Endothelial cell of umbilical vein (primary cell): ENCODE results near the gene RAB1B.

Experiments used
- EZH2 ChIP-seq: IDR thresholded peaks from 2 replicates; pipeline ENCODE4 v1.6.1; 2012; ENCODE audit warnings: borderline replicate concordance, low read depth, mild to moderate bottlenecking, moderate library complexity, low read length, inconsistent platforms; ENCODE audit not compliant: severe bottlenecking
- FOS ChIP-seq: IDR thresholded peaks from 2 replicates; pipeline ENCODE4 v1.6.1; 2011; ENCODE audit warnings: mild to moderate bottlenecking, low read length, moderate library complexity, borderline replicate concordance; ENCODE audit not compliant: insufficient read depth
- GATA2 ChIP-seq: IDR thresholded peaks from 2 replicates; pipeline ENCODE4 v1.7.0; 2011; ENCODE audit warnings: low read depth, mild to moderate bottlenecking, moderate library complexity, mixed read lengths, low read length; ENCODE audit not compliant: insufficient read length, insufficient read depth
- POLR2A ChIP-seq: IDR thresholded peaks from 2 replicates; pipeline ENCODE4 v1.6.1; 2012; ENCODE audit warnings: low read depth, mild to moderate bottlenecking, control low read depth, low read length
- POLR2AphosphoS5 ChIP-seq: IDR thresholded peaks from 2 replicates; pipeline ENCODE4 v1.6.1; 2012; ENCODE audit warnings: low read depth, mild to moderate bottlenecking, control low read depth, low read length, moderate library complexity; ENCODE audit not compliant: insufficient read depth
- TF ChIP-seq, protein P1 (sequence below), 2 donors: IDR thresholded peaks; 1 replicate in 1 of 2; 2 replicates in 1 of 2; pipeline ENCODE4 v1.5.1; 2011; ENCODE audit warnings: low read length in 2 of 2, mild to moderate bottlenecking in 2 of 2, moderate library complexity in 2 of 2, control low read depth in 1 of 2, inconsistent platforms in 1 of 2, low read depth in 1 of 2; ENCODE audit not compliant: insufficient read depth in 1 of 2; ENCODE audit errors: extremely low read depth in 1 of 2
- TF ChIP-seq, protein P2 (sequence below): IDR thresholded peaks from 2 replicates; pipeline ENCODE4 v1.6.1; 2011; ENCODE audit not compliant: insufficient read depth, insufficient read length

DNA sequence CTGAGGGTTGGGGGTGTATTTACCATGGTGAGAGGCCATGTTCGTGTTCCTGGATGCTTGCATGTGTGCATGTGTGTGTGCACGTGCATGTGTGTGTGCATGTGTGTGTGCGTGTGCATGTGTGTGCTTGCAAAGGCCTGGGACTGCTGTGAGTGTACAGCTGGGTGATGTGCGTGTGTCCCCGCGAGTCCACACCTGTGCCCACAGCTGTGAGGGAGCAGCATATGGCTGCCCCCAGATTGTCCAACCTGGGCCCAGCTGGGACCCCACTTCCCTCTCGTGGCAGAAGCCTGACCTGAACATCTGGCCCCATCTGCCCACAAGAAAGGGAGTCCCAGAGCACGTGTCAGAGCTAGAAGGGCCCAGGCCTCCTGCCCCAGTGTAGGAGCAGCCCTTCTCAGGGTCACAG, 56.8 kb downstream of the RAB1B start:
- TF ChIP-seq POLR2AphosphoS5, result no peak
- TF ChIP-seq POLR2A, result no peak
- TF ChIP-seq, protein P1, sequence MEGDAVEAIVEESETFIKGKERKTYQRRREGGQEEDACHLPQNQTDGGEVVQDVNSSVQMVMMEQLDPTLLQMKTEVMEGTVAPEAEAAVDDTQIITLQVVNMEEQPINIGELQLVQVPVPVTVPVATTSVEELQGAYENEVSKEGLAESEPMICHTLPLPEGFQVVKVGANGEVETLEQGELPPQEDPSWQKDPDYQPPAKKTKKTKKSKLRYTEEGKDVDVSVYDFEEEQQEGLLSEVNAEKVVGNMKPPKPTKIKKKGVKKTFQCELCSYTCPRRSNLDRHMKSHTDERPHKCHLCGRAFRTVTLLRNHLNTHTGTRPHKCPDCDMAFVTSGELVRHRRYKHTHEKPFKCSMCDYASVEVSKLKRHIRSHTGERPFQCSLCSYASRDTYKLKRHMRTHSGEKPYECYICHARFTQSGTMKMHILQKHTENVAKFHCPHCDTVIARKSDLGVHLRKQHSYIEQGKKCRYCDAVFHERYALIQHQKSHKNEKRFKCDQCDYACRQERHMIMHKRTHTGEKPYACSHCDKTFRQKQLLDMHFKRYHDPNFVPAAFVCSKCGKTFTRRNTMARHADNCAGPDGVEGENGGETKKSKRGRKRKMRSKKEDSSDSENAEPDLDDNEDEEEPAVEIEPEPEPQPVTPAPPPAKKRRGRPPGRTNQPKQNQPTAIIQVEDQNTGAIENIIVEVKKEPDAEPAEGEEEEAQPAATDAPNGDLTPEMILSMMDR (IDR thresholded peaks at IDR 0.05; ENCODE audit: extremely low read depth in 1 of 2, insufficient read depth in 1 of 2, low read depth in 1 of 2, low read length in 2 of 2), result no peak
- TF ChIP-seq, protein P2, sequence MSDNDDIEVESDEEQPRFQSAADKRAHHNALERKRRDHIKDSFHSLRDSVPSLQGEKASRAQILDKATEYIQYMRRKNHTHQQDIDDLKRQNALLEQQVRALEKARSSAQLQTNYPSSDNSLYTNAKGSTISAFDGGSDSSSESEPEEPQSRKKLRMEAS, result no peak
- no peak for TF ChIP-seq GATA2
- no peak for TF ChIP-seq EZH2
- TF ChIP-seq FOS, result no peak
